CD4-positive, alpha-beta T cell treated with Interleukin-17A for 1 hour (primary cell): ENCODE measurements around the gene OTOG.

ENCODE experiments used
- DNase-seq: peaks from one replicate; pipeline ENCODE4 v3.0.0-alpha.2; 2020

OTOG gene

DNA sequence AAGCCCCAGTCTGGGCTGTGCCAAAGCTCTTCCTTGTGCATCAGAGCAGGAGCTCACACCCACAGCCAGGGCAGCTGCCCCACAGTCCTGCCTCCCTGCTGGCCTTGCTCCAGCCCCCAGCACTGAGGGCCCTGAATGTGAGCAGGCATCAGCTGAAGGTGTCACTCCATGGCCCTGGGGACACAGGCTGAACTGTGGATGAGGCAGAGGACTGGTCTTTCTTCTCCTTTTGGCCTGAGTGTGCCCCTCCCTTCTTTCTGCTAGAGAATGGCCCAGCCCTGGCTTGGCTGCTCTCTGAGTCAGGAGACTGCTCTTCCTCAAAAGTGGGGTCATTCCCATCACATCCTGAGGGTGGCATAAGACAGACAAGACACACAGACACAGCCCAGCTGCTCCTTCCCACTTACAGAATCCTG lies 16.2 kb downstream of the OTOG start:
- DNase-seq: no peak

DNA sequence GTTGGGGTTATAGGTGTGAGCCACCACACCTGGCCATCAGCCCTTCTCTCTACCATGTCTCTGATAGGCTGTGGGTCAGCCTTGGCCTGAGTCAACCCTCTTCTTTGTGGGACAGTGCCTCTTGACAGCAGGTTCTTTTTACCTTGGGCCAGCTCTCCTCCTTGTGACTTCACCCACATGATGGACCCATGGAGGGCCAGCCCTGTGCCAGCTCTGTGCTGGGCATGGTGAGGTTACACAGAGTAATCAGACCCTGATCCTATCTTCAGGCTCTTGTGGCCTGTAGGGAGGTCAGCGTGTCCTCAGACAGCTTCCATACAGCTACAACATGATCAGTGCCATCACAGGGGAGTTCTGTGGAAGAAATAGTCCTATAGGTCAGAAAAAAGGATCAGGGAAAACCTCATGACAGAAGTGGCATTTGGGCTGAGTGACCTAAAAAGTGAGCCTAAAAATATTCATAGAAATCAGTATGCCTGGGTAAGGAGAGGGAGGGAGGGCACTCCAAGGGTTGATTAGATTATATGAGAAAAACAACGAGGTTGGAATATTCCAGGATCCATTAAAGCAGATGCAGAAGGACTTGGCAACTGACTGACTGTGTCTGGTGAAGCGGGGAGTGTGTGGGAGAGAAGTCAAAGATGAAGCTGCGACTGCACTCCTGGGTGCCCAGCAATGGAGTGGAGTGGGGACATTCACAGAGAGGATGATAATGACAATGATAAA lies 17.1 kb downstream of the OTOG start:
- no peak for DNase-seq

DNA sequence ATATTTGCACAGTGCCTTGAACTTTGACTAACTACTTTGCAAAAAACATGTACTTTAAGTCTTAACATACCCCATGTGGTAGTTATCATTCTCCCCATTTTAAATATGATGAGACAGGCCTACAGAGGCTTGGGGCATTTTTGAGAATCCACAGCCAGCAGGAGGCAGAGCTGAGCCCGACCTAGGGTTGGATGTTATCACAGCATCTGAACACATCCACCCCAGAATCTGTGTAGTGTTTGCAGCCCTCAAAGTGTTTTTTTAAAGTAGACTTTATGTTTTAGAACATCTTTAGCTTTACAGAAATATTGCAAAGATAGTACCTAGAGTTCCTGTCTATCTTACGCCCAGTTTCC lies 17.6 kb downstream of the OTOG start:
- DNase-seq: no peak

DNA sequence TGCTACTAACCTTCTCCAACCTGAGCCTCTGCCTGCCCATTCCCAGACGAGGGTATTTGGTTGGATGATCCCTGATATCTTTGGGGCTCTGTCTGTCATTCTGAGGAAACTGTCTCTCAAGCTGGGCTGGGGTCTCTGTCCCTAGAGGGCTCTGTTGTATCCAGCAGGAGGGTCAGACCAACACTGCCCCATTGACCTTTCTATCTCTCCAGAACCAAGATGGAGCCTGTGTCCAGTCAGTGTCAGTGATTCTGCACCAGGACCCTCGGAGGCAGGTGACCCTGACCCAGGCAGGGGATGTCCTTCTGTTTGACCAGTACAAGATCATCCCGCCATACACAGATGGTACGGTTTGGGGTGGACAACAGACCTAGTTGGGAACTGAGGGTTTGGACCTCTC lies 21.9 kb downstream of the OTOG start:
- no peak for DNase-seq

DNA sequence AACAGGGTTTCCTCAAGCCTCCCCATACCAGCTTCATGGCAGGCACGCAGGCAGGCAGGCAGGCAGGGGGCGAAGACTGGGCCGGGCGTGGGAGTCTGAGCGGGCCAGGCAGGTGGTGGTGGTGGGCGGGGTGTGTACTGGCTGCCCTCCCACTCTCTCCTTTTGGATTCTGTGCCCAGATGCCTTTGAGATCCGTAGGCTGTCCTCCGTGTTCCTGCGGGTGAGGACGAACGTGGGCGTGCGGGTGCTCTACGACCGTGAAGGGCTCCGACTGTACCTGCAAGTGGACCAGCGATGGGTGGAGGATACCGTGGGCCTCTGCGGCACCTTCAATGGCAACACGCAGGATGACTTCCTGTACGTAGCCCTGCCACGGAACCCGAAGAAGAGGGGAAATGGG lies 23.0 kb downstream of the OTOG start:
- DNase-seq: no peak

DNA sequence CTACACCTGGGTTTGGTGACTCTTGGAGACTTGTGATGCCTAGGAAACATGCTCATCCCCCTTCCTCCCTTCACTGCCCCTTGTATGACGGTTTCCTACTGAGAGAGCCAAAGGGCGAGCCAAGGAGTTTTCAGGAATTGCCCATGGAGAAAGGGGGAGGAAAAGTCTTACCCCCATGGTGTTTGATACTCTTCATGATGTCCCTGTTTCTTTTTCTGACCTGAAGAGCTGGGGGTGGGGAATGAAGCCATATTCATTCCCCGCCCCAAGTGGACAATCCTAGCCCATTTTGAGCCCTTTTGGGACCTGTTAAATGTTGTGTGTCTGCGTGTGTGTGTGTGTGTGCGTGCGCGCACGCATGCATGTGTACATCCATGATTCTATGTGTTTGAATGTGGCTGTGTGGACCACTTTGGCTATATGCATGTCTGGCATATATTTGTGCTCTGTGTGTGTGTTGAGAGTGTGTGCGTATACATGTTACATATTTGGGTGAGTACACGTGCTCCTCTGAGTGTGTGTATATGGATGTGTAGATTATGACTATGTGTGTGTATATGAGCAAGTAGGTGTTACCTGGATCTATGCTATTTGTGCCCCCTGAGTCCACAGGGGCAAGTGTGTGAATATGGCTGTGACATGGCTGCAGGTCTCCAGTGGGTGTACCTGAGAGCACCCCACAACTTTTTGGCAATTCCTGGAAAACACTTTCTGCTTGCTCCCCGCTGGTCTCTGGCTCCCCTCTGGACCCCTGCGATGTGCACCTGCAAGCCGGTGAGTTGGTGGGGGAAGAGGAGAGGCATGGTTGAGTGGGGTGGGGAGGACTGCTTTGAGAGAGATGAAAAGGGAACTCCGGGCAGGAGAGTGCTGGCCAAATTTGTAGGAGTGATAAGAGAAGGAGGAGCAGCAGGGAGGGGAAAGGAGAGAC lies 24.6 kb downstream of the OTOG start:
- DNase-seq: no peak

DNA sequence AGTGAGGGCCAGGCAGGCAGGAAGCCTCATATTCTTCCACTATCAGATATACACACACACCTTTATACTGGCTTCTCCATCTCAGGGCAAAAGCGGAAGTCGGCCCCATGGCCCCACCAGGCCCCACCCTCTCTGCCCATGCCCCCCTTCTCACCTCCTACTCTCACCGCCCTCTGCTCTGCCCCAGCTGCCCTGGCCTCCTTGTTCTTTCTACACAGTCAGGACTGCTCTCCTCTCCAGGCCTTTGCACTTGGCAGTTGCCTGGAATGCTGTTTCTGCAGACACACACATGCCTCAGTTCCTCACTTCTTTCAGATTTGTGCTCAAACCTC lies 25.3 kb downstream of the OTOG start:
- no peak for DNase-seq

DNA sequence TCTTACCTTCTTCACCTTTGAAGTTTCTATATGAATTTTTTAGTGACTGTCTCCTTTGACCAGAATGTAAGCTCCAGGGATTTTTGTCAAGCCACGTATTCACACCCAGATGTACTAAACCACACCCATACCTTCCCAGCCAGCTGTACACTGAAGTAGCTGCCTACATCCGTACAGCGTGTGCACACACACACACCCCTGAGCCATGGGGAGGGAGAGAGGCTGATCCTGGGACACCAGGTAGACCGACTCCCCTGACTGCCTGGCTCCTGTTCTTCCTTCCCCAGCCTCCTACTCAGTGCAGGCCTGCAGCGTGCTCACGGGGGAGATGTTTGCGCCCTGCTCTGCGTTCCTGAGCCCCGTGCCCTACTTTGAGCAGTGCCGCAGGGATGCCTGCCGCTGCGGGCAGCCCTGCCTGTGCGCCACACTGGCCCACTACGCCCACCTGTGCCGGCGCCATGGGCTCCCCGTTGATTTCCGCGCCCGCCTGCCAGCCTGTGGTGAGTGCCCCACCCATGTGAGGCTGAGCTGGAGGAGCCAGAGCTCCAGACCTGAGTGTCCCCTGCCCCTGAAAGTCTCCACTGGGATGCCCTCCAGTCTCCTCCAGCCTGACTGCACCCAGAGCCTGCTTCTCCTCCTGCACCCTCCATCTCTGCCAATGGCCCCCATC lies 25.9 kb downstream of the OTOG start:
- DNase-seq: no peak

DNA sequence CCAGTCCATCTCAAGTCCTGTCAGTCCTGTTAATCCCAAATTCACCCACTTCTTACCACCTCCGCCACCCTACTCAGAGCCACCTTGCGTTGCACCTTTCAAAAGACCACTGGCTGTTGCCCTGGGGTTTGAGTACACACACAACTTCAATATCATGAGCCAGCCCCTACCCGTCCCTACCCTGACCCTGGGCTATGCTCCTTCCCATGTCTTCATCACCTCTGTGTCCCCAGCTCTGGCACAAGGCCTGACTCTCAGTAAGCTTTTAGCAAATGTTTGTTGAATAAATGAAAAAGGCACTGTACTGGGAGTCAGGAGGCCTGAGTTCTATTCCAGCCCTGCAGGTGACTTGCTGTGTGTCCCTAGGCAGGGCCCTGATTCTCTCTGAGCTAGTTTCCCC lies 26.5 kb downstream of the OTOG start:
- no peak for DNase-seq

DNA sequence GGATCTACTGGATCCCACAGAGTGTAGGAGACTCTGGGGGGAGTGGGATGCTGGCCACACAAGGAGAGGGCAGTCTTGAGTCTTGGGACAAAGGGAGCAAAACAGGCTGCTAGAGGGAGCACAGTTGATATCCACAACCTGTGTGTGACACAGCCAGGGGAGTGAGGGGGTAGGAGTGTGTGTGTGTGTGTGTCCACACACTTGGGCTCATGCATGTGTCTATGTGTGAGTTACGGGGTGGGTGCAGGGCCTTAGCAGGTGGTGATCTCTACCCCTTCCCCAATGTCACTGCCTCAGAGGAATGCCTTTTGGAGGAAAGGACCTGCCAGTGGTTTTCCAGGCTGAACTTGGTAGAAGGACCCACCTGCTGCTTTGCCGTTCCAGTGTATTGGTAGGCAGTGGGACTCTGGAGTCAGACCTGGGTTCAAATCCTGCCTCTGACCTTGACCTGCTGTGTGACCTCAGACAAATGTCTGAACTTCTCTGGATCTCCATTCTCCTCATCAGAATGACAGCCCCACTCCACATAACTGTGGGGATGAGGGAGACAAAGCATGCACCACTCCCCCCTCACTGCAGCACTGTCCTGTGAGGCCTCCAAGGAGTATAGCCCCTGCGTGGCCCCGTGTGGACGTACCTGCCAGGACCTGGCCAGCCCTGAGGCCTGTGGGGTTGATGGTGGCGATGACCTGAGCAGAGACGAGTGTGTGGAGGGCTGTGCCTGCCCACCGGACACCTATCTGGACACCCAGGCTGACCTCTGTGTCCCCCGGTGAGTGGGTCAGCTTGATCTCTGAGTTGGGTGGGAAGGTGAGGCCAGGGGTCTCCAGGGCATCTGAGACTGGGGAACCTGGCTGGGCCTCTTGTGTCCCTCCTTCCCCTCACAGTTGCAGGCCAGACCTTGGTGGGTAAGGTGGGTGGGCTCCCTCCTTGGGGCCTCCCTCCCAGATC lies 27.4 kb downstream of the OTOG start:
- no peak for DNase-seq

DNA sequence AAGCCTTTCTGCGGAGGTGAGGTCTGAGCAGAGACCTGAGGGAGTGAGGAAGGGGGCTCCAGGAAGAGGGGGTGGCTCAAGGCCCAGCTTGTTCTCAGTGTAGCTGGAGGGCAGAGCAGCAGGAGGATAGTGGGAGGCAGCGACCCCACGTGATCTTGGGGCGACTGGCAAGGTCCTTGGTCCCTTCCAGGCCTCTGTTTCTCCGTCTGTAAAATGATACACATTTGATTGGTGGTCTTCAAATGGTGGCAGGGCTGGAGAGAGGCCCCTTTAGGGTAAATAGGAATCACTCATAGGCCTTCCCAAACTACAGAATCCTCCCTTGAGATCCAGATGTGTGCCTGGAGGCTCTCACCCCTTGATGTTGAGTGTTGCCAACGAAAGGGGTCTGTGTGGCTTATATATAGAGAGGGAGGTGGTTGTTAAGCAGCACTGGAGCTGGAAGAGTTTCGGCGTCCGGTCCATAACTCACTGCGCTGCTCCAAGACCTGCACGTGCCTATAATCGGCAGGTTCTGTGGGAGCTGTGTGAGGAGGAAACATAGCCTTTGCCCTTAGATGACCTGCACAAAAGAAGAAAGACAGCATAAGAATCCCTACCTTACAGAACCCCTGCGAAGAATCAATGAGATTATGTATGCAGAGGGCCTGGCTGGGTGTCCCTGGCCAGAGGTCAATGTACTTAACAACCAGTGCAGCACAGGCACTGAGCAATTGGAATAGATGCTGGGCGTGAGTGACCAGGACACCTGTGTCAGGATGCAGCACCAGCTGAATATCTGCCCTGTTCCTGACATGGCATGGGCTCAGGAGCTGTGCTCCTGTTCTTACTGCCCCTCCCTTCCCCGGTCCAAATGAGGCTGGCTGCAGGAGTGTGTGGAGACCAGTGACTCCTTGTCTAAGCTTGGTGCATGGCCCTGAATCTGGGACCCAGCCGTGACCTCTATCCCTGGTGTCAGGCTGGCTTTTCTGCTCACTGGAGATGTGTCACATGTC lies 28.7 kb downstream of the OTOG start:
- no peak for DNase-seq

DNA sequence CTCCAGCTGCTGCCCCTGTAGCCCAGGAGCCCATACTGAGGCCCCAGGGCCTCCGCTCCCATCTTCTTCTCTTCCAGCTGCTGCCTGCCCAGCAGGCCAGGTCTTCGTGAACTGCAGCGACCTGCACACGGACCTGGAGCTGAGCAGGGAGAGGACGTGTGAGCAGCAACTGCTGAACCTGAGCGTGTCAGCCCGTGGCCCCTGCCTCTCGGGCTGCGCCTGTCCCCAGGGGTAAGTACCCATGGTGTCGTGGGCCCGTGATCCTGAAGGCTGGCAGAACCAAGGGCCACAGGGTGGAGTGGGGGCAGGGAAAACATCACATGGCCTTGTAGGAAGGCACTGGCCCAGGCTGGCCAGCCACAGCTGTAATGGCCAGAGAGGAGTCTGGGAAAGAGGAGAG lies 31.2 kb downstream of the OTOG start:
- no peak for DNase-seq

DNA sequence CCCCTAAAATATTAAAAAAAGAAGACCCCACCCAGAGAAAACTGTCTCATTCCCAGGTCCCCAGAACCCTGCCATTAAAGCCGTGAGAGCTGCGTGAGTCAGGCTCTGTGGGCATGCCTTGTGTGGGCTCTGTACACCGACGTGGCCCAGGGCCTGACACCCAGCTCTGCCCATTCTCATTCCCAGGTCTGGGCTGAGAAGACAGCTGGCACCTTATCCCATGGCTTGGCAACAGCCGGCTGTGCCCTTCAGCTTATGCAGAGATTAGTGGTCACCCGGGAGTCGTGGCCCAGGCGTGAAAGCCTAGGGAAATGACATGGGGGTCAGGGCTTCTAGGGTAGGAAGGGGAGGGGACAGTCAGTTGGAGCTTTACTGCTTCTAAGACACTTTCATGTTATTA lies 31.9 kb downstream of the OTOG start:
- no peak for DNase-seq

DNA sequence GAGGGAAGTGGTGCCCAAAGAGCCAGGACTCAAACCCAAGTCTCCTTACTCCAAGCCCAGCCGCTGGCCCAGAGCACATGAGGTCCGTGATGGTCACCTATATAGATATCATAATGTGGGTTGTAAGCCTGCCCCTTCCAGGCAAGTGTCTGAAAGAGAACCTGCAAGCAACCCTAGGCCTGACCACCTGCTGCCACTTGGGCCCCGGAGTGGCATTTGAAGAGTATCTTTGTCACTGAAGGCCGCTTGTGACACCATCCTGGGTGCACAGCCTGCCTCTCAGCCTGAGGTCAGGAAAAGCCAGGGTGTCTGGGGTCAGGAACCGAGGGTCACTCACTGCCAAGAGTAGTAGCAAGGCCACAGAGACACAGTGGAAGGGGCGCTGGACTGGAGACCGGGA lies 32.4 kb downstream of the OTOG start:
- DNase-seq: no peak

DNA sequence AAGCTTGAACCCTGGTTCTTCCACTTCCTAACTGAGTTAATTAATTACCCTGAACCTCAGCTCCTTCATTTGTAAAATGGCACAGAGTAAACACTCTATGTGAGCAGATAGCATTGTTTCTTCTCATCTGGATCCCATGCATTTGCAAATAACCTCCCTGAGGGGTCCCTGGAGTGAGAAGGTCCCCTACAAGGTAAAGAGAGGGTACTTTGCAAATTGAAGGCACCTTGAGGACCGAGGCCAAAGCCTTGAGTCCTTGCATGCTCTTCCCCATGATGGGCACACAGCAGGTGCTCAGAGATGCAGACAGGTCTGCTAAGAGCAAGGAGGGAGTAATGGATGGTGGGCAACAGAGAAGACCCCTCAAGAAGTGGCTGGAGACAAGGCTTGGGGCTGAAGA lies 33.2 kb downstream of the OTOG start:
- no peak for DNase-seq

DNA sequence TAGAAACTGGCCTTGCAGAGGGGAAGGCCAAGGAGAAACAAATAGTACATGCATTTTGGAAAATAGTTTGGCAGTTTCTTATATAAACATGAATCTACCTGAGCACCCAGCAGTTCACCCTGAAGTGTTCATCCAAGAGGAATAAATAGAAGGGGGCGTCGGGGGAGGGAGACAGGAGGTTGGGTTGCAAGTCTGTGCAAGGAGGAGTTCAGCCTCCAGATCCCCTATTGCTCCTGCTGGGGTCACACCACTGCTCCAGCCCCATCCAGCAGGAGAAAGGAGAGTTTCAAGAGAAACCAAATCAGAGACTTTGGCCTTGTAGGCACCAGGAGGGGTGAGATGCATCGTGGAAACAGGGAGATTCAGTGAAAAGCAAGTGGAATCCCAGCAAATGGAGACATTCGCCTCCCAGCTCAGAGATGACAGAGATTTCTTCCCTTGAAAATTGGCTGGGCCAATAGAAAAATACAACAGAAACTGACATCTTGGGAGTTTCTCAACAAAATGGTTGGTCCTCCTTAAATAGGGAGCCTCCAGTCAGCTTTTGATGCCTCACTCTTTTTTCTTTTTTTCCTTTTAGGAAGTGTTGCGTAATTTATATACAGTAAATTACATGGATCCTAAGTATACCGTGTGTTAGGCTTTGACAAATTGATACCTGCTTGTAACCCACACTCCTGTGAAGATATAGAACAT lies 34.1 kb downstream of the OTOG start:
- DNase-seq: no peak

DNA sequence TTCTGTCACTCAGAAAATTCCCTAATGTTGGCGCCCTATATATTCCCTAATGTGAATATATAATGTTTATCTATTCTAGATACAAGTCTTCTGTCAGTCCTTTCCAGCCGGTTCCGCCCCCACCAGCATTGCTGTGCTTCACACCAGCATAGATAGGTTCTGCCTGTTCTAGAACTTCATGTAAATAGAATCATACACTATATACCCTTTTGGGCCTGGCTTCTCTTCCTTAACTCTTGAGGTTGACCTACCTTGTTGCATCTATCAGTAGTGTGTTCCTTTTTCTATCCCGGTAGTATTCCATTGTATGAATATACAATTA lies 34.6 kb downstream of the OTOG start:
- DNase-seq: no peak

DNA sequence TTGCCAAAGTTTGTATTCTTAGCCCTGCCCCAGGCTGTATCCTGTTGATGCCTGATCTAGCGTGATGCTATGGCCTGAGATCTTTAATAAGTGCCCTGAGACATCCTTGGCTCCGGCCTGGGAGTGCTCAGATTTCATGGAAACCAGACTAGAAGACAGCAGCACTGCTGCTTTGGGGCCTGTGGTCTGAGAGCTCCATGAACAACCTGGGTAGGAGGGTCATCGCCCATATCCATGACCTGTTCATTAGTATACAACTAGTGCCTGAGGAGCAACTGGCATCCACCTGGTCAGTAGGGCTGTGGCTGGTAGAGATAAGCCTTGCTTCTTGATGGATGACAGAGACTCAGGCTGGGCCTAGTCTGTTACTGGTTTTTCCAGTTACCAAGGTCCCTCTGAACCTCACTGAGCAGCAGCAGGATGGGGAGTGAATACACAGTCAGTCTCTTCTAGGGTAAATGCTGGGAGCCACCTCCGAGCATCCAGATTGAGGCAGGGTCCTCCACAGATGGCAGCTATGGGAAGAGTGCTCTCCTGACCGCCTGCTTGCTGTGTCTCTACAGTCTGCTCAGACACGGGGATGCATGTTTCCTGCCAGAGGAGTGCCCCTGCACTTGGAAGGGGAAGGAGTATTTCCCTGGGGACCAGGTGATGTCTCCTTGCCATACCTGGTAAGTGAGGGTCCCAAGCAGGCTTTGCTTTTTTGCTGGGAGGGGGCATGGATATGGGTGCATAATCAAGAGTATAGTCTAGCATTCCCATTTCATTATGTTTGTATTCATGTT lies 39.0 kb downstream of the OTOG start:
- no peak for DNase-seq

DNA sequence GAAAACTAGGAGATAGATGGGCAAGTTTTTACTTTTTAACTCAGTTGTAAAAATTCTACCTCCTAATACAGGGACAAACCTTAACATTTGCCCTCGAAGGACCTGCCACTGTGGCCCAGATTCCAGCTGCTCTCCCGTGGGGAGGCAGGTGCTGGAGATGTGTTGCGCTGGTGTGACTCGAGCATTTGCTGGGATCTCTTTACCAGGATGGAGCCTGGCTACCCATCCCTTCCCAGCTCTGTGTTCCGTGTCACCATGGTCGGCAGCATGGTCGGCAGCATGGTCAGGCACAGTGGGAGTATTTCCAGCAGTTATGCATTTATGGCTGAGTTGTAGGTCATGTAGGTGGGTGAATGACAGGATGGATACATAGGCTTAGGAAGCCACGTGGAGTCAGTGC lies 41.1 kb downstream of the OTOG start:
- no peak for DNase-seq

DNA sequence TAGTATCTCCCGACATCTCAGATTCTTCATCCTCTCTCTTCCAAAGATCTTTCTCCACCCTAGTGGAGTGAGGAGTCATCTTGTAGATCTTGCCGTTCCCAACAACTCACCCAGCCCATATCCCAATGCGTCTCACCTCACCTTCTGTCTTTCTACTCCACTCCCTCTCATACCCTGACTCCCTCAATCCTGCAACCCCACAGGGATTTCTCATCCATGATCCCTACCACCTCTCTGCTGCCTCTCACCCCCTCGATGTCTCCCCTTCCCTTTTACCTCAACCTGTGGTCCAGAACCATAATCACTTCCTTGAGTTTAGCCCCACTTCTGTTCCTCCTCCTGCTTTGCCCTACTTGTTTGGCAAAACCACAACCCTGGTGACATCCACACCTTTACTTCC lies 41.7 kb downstream of the OTOG start:
- no peak for DNase-seq
